Measurements from ENCODE around the gene TBX15. TPM values are rescaled to one million over a fixed set of nuclear protein-coding genes. Genes with fewer than 3 reads are reported as not detected.

Gene TBX15
- total and polyA plus RNA-seq, 2 experiments from 2014 or later: 0.21 TPM; not detected in 1

GRCh38 chr1:118997225-118997624 lies 9.1 kb upstream of the TBX15 start:
- Mint-ChIP-seq H3K4me3 (no peak overlapping the region), H3K27ac (no peak overlapping the region), H3K36me3 (ENCODE audit: low read depth) (no peaks in the 10 kb centered on the region), H3K27me3 (ENCODE audit: insufficient read depth, low read depth, poor library complexity) (peaks cover 100% of the 10 kb centered on the region), H3K4me1 (peaks cover 44% of the 10 kb centered on the region), H3K9me3 (no peaks in the 10 kb centered on the region; the same call in 2 of the 3 replicates)
- Histone ChIP-seq H3K4me3 (no peak overlapping the region), H3K9me2 (ENCODE audit: insufficient read depth) (no peaks in the 10 kb centered on the region), H3K79me2 (replicated peaks; ENCODE audit: insufficient read depth) (no peaks in the 10 kb centered on the region), H3K27me3 (ENCODE audit: insufficient read depth) (peaks cover 100% of the 10 kb centered on the region), H3K4me2 (no peak overlapping the region), H3F3A (replicated peaks; ENCODE audit: low read depth) (peaks cover 3% of the 10 kb centered on the region; the same call in 1 of the 2 replicates), H3K27ac (ENCODE audit: low read depth) (no peak overlapping the region), H3K36me3 (ENCODE audit: insufficient read depth) (no peaks in the 10 kb centered on the region), H4K20me1 (replicated peaks; ENCODE audit: insufficient read depth) (no peaks in the 10 kb centered on the region; the same call in none of the 2 replicates), H3K4me1 (ENCODE audit: insufficient read depth) (peaks cover 46% of the 10 kb centered on the region), H2AFZ (no peak overlapping the region)
- ATAC-seq (no peak), DNase-seq (ENCODE audit: low spot score) (no peak)
- TF ChIP-seq ZNF114 (CRISPR knock-in tag; IDR thresholded peaks at IDR 0.05) (no peak), ETS1 (IDR thresholded peaks at IDR 0.05) (no peak), EZH2 (IDR thresholded peaks at IDR 0.05; ENCODE audit: low read depth, unreplicated experiment) (no peak), NANOG (IDR thresholded peaks at IDR 0.05; ENCODE audit: borderline replicate concordance) (no peak), EZH2phosphoT487 (IDR thresholded peaks at IDR 0.05; ENCODE audit: unreplicated experiment) (no peak), STAT1 (IDR thresholded peaks at IDR 0.05; ENCODE audit: unreplicated experiment) (no peak), CREB1 (CRISPR knock-in tag; IDR thresholded peaks at IDR 0.05; ENCODE audit: low read depth) (no peak), ZNF331 (CRISPR knock-in tag; IDR thresholded peaks at IDR 0.05; ENCODE audit: low read depth) (no peak), ZNF462 (CRISPR knock-in tag; IDR thresholded peaks at IDR 0.05) (no peak), JUNB (IDR thresholded peaks at IDR 0.05; ENCODE audit: unreplicated experiment) (no peak), POLR2AphosphoS5 (IDR thresholded peaks at IDR 0.05; ENCODE audit: low read depth) (no peak)
- TF ChIP-seq, protein P1, sequence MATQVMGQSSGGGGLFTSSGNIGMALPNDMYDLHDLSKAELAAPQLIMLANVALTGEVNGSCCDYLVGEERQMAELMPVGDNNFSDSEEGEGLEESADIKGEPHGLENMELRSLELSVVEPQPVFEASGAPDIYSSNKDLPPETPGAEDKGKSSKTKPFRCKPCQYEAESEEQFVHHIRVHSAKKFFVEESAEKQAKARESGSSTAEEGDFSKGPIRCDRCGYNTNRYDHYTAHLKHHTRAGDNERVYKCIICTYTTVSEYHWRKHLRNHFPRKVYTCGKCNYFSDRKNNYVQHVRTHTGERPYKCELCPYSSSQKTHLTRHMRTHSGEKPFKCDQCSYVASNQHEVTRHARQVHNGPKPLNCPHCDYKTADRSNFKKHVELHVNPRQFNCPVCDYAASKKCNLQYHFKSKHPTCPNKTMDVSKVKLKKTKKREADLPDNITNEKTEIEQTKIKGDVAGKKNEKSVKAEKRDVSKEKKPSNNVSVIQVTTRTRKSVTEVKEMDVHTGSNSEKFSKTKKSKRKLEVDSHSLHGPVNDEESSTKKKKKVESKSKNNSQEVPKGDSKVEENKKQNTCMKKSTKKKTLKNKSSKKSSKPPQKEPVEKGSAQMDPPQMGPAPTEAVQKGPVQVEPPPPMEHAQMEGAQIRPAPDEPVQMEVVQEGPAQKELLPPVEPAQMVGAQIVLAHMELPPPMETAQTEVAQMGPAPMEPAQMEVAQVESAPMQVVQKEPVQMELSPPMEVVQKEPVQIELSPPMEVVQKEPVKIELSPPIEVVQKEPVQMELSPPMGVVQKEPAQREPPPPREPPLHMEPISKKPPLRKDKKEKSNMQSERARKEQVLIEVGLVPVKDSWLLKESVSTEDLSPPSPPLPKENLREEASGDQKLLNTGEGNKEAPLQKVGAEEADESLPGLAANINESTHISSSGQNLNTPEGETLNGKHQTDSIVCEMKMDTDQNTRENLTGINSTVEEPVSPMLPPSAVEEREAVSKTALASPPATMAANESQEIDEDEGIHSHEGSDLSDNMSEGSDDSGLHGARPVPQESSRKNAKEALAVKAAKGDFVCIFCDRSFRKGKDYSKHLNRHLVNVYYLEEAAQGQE (IDR thresholded peaks at IDR 0.05; ENCODE audit: unreplicated experiment): no peak
- TF ChIP-seq, protein P2, sequence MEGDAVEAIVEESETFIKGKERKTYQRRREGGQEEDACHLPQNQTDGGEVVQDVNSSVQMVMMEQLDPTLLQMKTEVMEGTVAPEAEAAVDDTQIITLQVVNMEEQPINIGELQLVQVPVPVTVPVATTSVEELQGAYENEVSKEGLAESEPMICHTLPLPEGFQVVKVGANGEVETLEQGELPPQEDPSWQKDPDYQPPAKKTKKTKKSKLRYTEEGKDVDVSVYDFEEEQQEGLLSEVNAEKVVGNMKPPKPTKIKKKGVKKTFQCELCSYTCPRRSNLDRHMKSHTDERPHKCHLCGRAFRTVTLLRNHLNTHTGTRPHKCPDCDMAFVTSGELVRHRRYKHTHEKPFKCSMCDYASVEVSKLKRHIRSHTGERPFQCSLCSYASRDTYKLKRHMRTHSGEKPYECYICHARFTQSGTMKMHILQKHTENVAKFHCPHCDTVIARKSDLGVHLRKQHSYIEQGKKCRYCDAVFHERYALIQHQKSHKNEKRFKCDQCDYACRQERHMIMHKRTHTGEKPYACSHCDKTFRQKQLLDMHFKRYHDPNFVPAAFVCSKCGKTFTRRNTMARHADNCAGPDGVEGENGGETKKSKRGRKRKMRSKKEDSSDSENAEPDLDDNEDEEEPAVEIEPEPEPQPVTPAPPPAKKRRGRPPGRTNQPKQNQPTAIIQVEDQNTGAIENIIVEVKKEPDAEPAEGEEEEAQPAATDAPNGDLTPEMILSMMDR (conservative IDR thresholded peaks at IDR 0.05; ENCODE audit: low read depth in 2 of 2): no peak

Measured in GM23338 (cell line).